KMS-11 (cell line): ENCODE data around the gene GCDH.
A peak's percentile ranks its signal among the peaks of the same experiment; 100 is the strongest.

Experiments used
- H2AFZ ChIP-seq: fragments of 200-600 bp; sonication (generic); 2 replicates; pipeline ENCODE4 v1.6.1; 2016; ENCODE audit warnings: antibody characterized with exemption, mixed run types, low read depth
- H3K27ac ChIP-seq: fragments of 200-600 bp; sonication (generic); 2 replicates; pipeline ENCODE4 v1.6.1; 2016; ENCODE audit warnings: mild to moderate bottlenecking, mixed run types
- H3K27me3 ChIP-seq: fragments of 200-600 bp; sonication (generic); 2 replicates; pipeline ENCODE4 v1.6.1; 2017; ENCODE audit warnings: mild to moderate bottlenecking, low read depth, mixed run types, moderate library complexity; ENCODE audit not compliant: insufficient read depth
- H3K36me3 ChIP-seq: fragments of 200-600 bp; sonication (generic); 2 replicates; pipeline ENCODE4 v1.6.1; 2017; ENCODE audit warnings: mild to moderate bottlenecking, mixed run types; ENCODE audit not compliant: insufficient read depth
- H3K4me1 ChIP-seq: fragments of 200-600 bp; sonication (generic); 2 replicates; pipeline ENCODE4 v1.6.1; 2016; ENCODE audit warnings: mild to moderate bottlenecking, low read depth, mixed run types; ENCODE audit not compliant: poor library complexity, severe bottlenecking
- H3K4me2 ChIP-seq: fragments of 200-600 bp; sonication (generic); 2 replicates; pipeline ENCODE4 v1.7.0; 2016; ENCODE audit warnings: mild to moderate bottlenecking, mixed run types
- H3K4me3 ChIP-seq: fragments of 200-600 bp; sonication (generic); IDR thresholded peaks from 2 replicates; pipeline ENCODE4 v1.6.1; 2017; ENCODE audit warnings: low read depth, low read length, mixed read lengths; ENCODE audit not compliant: insufficient read depth
- H3K79me2 ChIP-seq: fragments of 200-600 bp; sonication (generic); 2 replicates; pipeline ENCODE4 v1.6.1; 2016; ENCODE audit warnings: low read depth, mixed run types; ENCODE audit not compliant: insufficient read depth
- H3K9ac ChIP-seq: fragments of 200-600 bp; sonication (generic); 2 replicates; pipeline ENCODE4 v1.6.1; 2016; ENCODE audit warnings: mild to moderate bottlenecking, mixed run types
- H4K20me1 ChIP-seq: fragments of 200-600 bp; sonication (generic); 2 replicates; pipeline ENCODE4 v1.6.1; 2016; ENCODE audit warnings: mild to moderate bottlenecking, mixed run types; ENCODE audit not compliant: insufficient read depth
- TF ChIP-seq, protein P1 (sequence below): fragments of 200-600 bp; sonication (generic); conservative IDR thresholded peaks from 2 replicates; pipeline ENCODE4 v1.6.1; 2017; ENCODE audit warnings: low read depth, mild to moderate bottlenecking, antibody characterized with exemption, low read length, moderate library complexity, mixed read lengths

GCDH gene

DNA sequence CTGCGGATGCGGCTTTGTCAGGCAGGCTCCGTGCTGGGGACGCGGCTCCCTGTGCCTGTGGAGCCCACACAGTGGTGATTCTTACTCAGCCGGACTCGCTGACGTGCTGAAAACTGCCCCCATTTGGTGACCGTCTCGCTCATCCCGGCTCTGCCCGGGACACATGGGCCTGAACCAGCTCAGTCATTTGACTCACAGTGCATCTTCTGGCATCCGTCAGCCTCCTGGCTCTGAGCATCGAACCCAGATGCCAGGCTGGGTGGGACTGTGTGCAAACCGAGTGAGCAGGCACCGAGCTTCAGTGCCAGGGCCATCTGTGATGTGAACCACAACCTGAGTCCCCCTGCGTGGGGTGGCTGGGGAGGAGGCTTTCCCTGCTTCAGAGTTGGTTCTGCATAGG lies 5.5 kb downstream of the GCDH start:
- peaks cover 4% of the 10 kb centered on the region; the same call in 1 of the 2 replicates for H3K79me2 ChIP-seq
- TF ChIP-seq, protein P1, sequence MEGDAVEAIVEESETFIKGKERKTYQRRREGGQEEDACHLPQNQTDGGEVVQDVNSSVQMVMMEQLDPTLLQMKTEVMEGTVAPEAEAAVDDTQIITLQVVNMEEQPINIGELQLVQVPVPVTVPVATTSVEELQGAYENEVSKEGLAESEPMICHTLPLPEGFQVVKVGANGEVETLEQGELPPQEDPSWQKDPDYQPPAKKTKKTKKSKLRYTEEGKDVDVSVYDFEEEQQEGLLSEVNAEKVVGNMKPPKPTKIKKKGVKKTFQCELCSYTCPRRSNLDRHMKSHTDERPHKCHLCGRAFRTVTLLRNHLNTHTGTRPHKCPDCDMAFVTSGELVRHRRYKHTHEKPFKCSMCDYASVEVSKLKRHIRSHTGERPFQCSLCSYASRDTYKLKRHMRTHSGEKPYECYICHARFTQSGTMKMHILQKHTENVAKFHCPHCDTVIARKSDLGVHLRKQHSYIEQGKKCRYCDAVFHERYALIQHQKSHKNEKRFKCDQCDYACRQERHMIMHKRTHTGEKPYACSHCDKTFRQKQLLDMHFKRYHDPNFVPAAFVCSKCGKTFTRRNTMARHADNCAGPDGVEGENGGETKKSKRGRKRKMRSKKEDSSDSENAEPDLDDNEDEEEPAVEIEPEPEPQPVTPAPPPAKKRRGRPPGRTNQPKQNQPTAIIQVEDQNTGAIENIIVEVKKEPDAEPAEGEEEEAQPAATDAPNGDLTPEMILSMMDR: no peak
- H3K4me3 ChIP-seq: no peak overlapping the region
- no peak overlapping the region for H3K9ac ChIP-seq
- no peaks in the 10 kb centered on the region for H3K36me3 ChIP-seq
- H3K4me1 ChIP-seq: peaks cover 44% of the 10 kb centered on the region
- H2AFZ ChIP-seq: no peak overlapping the region
- H4K20me1 ChIP-seq: no peaks in the 10 kb centered on the region
- no peak overlapping the region for H3K4me2 ChIP-seq
- no peaks in the 10 kb centered on the region for H3K27me3 ChIP-seq
- no peak overlapping the region for H3K27ac ChIP-seq

DNA sequence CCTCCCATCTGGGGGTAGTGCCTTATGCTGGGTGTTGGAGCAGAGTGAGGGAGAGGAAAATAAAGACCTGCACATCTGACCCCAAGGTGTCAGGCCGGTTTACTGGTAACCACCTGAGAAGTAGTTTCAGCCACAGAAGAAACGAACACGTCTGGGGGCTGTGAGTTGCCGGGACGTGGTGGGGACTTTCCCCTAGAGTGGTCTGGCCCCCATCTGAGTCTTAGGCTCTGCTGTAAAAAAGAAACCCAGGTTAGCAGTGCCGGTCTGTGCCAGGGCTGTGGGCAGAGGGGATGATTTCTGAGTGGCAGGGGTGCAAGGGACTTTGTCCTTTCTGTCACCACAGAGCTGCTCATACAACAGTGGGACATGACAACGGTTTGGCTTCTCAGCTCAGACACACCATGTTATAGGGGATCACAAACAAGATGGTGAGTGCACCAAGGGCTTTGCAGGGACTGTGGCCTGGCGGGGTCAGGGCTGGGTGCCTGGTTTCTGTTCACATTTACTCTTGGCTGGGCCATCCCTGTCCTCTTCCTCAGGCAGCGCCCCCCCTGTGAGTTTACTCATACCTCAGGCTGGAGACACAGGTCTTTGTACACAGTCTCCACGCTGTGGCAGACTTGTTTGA lies 9.0 kb downstream of the GCDH start:
- Histone ChIP-seq H3K27ac (peak overlapping the region; percentile 83), H3K4me3 (no peak overlapping the region), H3K79me2 (no peaks in the 10 kb centered on the region), H3K4me2 (peak overlapping the region; percentile 47), H3K4me1 (peaks cover 49% of the 10 kb centered on the region), H4K20me1 (no peaks in the 10 kb centered on the region), H3K27me3 (no peaks in the 10 kb centered on the region), H2AFZ (no peak overlapping the region), H3K36me3 (no peaks in the 10 kb centered on the region), H3K9ac (peak overlapping the region; percentile 20; the same call in 1 of the 2 replicates)
- TF ChIP-seq, protein P1: no peak

DNA sequence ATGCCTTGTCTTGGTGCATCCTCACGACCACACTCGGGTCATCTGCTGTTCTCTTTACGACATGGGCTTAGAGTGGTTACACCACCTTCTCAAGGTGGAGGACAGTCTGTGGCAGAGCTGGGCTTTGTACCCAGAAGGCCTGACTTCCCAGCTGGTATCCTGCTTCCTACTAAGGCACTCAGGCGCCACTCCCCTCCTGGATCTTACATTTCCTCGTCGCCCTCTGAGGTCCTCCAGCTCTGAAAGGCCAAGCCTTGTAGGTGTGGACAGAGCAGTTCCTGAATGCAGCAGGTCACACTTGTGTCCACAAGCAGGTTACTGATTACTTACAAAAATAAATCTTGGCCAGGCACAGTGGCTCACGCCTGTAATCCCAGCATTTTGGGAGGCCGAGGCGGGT lies 16.2 kb downstream of the GCDH start:
- no peak overlapping the region for H3K9ac ChIP-seq
- H3K36me3 ChIP-seq: no peaks in the 10 kb centered on the region
- TF ChIP-seq, protein P1: no peak

DNA sequence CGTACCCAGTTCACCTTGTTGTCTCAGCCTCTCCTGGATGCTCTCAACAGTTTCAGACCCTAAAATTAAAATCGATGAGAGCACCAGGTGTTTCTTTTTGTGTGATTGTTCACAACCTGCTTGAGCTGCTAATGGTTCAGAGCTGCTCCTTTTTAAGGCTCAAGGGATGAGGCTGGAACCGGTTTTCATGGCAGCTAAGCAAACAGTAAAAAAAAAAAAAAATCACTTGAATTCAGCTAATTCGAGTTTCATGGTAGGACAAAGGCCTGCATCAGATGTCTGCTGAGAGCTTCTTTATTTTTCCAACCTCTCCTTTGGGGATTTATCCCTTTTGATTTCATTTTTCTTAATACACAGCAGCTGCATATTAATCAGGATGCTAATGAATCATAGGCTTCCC lies 21.6 kb downstream of the GCDH start:
- H2AFZ ChIP-seq: no peak overlapping the region
- H3K9ac ChIP-seq: no peak overlapping the region
- peaks cover 52% of the 10 kb centered on the region for H3K4me1 ChIP-seq
- TF ChIP-seq, protein P1: no peak
- no peak overlapping the region for H3K4me3 ChIP-seq
- no peaks in the 10 kb centered on the region for H3K36me3 ChIP-seq
- H3K27me3 ChIP-seq: no peaks in the 10 kb centered on the region
- H4K20me1 ChIP-seq: no peaks in the 10 kb centered on the region
- H3K79me2 ChIP-seq: no peaks in the 10 kb centered on the region
- H3K4me2 ChIP-seq: no peak overlapping the region; the same call in 1 of the 2 replicates
- no peak overlapping the region for H3K27ac ChIP-seq

More for the DNA sequence above, 16.2 kb downstream of the GCDH start:
- H3K4me2 ChIP-seq: no peak overlapping the region
- no peaks in the 10 kb centered on the region for H3K27me3 ChIP-seq
- H3K4me3 ChIP-seq: no peak overlapping the region
- H4K20me1 ChIP-seq: no peaks in the 10 kb centered on the region
- H2AFZ ChIP-seq: no peak overlapping the region
- H3K4me1 ChIP-seq: peaks cover 52% of the 10 kb centered on the region
- H3K79me2 ChIP-seq: no peaks in the 10 kb centered on the region
- no peak overlapping the region for H3K27ac ChIP-seq
